ENCODE measurements around the gene C19orf44.

DNA sequence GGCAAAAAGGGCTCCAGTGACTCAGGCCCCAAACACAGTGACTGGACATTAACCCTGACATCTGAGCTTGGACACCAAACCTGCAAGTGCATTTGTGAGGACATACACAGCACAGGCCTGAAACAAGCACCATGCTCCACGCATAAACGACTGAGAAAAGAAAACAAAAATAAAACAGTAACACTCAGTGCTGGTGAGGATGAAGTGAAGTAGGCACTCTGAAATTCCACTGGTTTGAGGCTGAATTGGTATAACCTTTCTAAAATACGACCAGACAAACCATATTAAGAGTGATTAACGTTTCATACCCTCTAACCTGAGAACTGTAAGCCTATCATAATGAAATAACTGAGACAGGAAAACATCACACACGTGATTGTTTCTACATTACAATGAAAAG lies 70.5 kb downstream of the C19orf44 start:
- TF ChIP-seq, protein P1, sequence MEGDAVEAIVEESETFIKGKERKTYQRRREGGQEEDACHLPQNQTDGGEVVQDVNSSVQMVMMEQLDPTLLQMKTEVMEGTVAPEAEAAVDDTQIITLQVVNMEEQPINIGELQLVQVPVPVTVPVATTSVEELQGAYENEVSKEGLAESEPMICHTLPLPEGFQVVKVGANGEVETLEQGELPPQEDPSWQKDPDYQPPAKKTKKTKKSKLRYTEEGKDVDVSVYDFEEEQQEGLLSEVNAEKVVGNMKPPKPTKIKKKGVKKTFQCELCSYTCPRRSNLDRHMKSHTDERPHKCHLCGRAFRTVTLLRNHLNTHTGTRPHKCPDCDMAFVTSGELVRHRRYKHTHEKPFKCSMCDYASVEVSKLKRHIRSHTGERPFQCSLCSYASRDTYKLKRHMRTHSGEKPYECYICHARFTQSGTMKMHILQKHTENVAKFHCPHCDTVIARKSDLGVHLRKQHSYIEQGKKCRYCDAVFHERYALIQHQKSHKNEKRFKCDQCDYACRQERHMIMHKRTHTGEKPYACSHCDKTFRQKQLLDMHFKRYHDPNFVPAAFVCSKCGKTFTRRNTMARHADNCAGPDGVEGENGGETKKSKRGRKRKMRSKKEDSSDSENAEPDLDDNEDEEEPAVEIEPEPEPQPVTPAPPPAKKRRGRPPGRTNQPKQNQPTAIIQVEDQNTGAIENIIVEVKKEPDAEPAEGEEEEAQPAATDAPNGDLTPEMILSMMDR (IDR thresholded peaks at IDR 0.05; ENCODE audit: borderline replicate concordance, extremely low read depth, low read length, poor library complexity, severe bottlenecking), result no peak
- TF ChIP-seq EZH2 (IDR thresholded peaks at IDR 0.05; ENCODE audit: borderline replicate concordance, low read depth, low read length, severe bottlenecking), result no peak

Data from DND-41 (cell line).